Spleen (tissue), 11 donors: ENCODE data around the gene TMEFF1. TPM values are rescaled to one million over a fixed set of nuclear protein-coding genes. Genes with fewer than 3 reads are reported as not detected.
A peak's percentile ranks its signal among the peaks of the same experiment; 100 is the strongest.

ENCODE experiments used
- DNase-seq: peaks from one replicate; pipeline ENCODE4 v3.0.0-alpha.2; 2020
- H3K27ac ChIP-seq, 8 donors: fragments of 200-600 bp; sonication (generic) in 7 of 8; 1 replicate in 4 of 8; 2 replicates in 4 of 8; pipeline versions ENCODE4 v1.5.0 to v1.8.0; 2016 to 2021; ENCODE audit warnings: inconsistent platforms in 4 of 8, mild to moderate bottlenecking in 4 of 8, moderate library complexity in 1 of 8
- H3K27me3 ChIP-seq, 7 donors: fragments of 200-600 bp; sonication (generic) in 6 of 7; replicated peaks in 1 of 7; 1 replicate in 4 of 7; 2 replicates in 3 of 7; pipeline versions ENCODE4 v1.5.0 to v1.8.0; 2016 to 2021; ENCODE audit warnings: inconsistent platforms in 3 of 7, mild to moderate bottlenecking in 1 of 7
- H3K36me3 ChIP-seq, 6 donors: fragments of 200-600 bp; sonication (generic) in 5 of 6; 1 replicate in 4 of 6; 2 replicates in 2 of 6; pipeline versions ENCODE4 v1.5.0 to v1.8.0; 2016 to 2021; ENCODE audit warnings: inconsistent platforms in 2 of 6
- H3K4me1 ChIP-seq, 6 donors: fragments of 200-600 bp; sonication (generic) in 5 of 6; 1 replicate in 3 of 6; 2 replicates in 3 of 6; pipeline versions ENCODE4 v1.5.0 to v1.8.0; 2016 to 2021; ENCODE audit warnings: inconsistent platforms in 3 of 6
- H3K4me3 ChIP-seq, 8 donors: fragments of 200-600 bp; sonication (generic) in 7 of 8; 1 replicate in 4 of 8; 2 replicates in 4 of 8; pipeline versions ENCODE4 v1.5.0 to v1.8.0; 2016 to 2021; ENCODE audit warnings: inconsistent platforms in 4 of 8, mild to moderate bottlenecking in 4 of 8, moderate library complexity in 2 of 8
- H3K9me3 ChIP-seq, 8 donors: fragments of 200-600 bp; sonication (generic) in 7 of 8; 1 replicate in 4 of 8; 2 replicates in 4 of 8; pipeline versions ENCODE4 v1.5.0 to v1.8.0; 2016 to 2021; ENCODE audit warnings: inconsistent platforms in 4 of 8
- POLR2A ChIP-seq, 3 donors: fragments of 450-650 bp; IDR thresholded peaks; one replicate each; pipeline ENCODE4 v1.5.1; 2017; ENCODE audit warnings: antibody characterized with exemption in 3 of 3, mild to moderate bottlenecking in 1 of 3
- POLR2AphosphoS5 ChIP-seq, 3 donors: sonication (generic); formaldehyde crosslinking; IDR thresholded peaks; one replicate each; pipeline ENCODE4 v1.5.1; 2017; ENCODE audit warnings: antibody characterized with exemption in 3 of 3
- WGBS, 5 donors: extraction: QIAGEN DNeasy Blood & Tissue Kit in 3 of 5; methylation state at CpG; one replicate each; pipeline versions ENCODE4 v1.1.5 to v1.1.7; 2013 to 2018; 5-methylcytosine and 5-hydroxymethylcytosine counted together
- intact Hi-C: fragments of 100-400 bp; cut with DNase I; formaldehyde crosslinking; loops from one replicate; pipeline ENCODE4 v1.15.0; 2023; ENCODE audit warnings: low total_unique reads
- polyA plus RNA-seq, 3 donors: library from polyadenylated mRNA; stranded (reverse); fragments of 200-250 nt; gene quantifications; one replicate each; pipeline ENCODE4 v1.2.1, GENCODE V29; 2013
- total RNA-seq, 7 donors: library from RNA; depleted of rRNA in 3 of 7; stranded (reverse); fragments of >200 nt in 3 of 7; fragmentation: NEBNext Ultra II Directional in 4 of 7; extraction: Animal tissue kit (Norgen Biotek cat#: 25700) in 4 of 7; gene quantifications; one replicate each; pipeline versions ENCODE4 v1.1.0 to v1.2.1, GENCODE V29; 2016 to 2021
- TF ChIP-seq, protein P1 (sequence below), 11 experiments: fragments of 200-600 bp in 7 of 11; fragments of 450-650 bp in 4 of 11; sonication (generic) in 4 of 11; IDR thresholded peaks in 8 of 11; conservative IDR thresholded peaks in 3 of 11; 1 replicate in 7 of 11; 2 replicates in 4 of 11; pipeline versions ENCODE4 v1.4.0 to v1.8.0; 2016 to 2021; ENCODE audit warnings: antibody characterized with exemption in 11 of 11, inconsistent platforms in 4 of 11, mild to moderate bottlenecking in 1 of 11
- donor health status: healthy with polysubstance abuse.
- donor health status: DM: no; HTN: no; CAD: no; lungs with moderate emphysema.
- donor health status: DM: no; HTN: no; CAD: no.
- donor health status: Bipolar disorder and iron deficiency.
- donor health status: healthy.
- donor health status: DM: no; HTN: no; CAD: no.
- donor health status: DM: yes; HTN: yes; CAD: no.

Gene TMEFF1
- total and polyA plus RNA-seq, 10 donors, result 0.03 to 0.13 (median 0.05) TPM; not detected in 7

- Histone ChIP-seq H3K9me3 (no peaks in the 10 kb centered on the region), H3K36me3 (no peaks in the 10 kb centered on the region), H3K27ac (no peak overlapping the region), H3K4me1 (peaks cover 0 to 7% (median 3%) of the 10 kb centered on the region in 6 donors), H3K4me3 (no peak overlapping the region), H3K27me3 (peaks cover 0 to 21% (median 6%) of the 10 kb centered on the region in 7 donors)
- WGBS, 5 donors, result 76 to 97% (median 94%) methylated on average over 6 of the region's 6 CpGs
- intact Hi-C loops, result no loop called here
- TF ChIP-seq POLR2A (IDR thresholded peaks at IDR 0.05) (no peak), POLR2AphosphoS5 (IDR thresholded peaks at IDR 0.05) (no peak)
- TF ChIP-seq, protein P1, sequence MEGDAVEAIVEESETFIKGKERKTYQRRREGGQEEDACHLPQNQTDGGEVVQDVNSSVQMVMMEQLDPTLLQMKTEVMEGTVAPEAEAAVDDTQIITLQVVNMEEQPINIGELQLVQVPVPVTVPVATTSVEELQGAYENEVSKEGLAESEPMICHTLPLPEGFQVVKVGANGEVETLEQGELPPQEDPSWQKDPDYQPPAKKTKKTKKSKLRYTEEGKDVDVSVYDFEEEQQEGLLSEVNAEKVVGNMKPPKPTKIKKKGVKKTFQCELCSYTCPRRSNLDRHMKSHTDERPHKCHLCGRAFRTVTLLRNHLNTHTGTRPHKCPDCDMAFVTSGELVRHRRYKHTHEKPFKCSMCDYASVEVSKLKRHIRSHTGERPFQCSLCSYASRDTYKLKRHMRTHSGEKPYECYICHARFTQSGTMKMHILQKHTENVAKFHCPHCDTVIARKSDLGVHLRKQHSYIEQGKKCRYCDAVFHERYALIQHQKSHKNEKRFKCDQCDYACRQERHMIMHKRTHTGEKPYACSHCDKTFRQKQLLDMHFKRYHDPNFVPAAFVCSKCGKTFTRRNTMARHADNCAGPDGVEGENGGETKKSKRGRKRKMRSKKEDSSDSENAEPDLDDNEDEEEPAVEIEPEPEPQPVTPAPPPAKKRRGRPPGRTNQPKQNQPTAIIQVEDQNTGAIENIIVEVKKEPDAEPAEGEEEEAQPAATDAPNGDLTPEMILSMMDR (IDR thresholded peaks at IDR 0.05 in 8 of 11, conservative IDR thresholded peaks at IDR 0.05 in 3 of 11), result no peak
- DNase-seq, result no peak
Measured at GRCh38 chr9:100468041-100468440, 4.9 kb upstream of the TMEFF1 start.

GRCh38 chr9:100472268-100472667 lies 681 bp upstream of the TMEFF1 start:
- Histone ChIP-seq H3K4me3 (peak overlapping the region in 2 of 8 donors; percentile 59 to 78), H3K36me3 (no peaks in the 10 kb centered on the region), H3K9me3 (no peaks in the 10 kb centered on the region), H3K4me1 (peaks cover 0 to 20% (median 14%) of the 10 kb centered on the region in 6 donors), H3K27ac (no peak overlapping the region), H3K27me3 (peaks cover 0 to 43% (median 23%) of the 10 kb centered on the region in 7 donors)
- WGBS, 5 donors, result 36 to 51% (median 50%) methylated on average over 3 of the region's 3 CpGs
- DNase-seq, result no peak
- TF ChIP-seq POLR2A (IDR thresholded peaks at IDR 0.05) (no peak), POLR2AphosphoS5 (IDR thresholded peaks at IDR 0.05) (no peak)
- TF ChIP-seq, protein P1 (IDR thresholded peaks at IDR 0.05 in 8 of 11, conservative IDR thresholded peaks at IDR 0.05 in 3 of 11), result no peak
- intact Hi-C loops, result no loop called here

- H3K27me3 ChIP-seq, result peaks cover 0 to 43% (median 23%) of the 10 kb centered on the region in 7 donors
- TF ChIP-seq POLR2A (IDR thresholded peaks at IDR 0.05), result no peak
- no peak for TF ChIP-seq POLR2AphosphoS5 (IDR thresholded peaks at IDR 0.05)
- TF ChIP-seq, protein P1 (IDR thresholded peaks at IDR 0.05 in 8 of 11, conservative IDR thresholded peaks at IDR 0.05 in 3 of 11), result no peak
- 0 to 1% (median 1%) methylated on average over 9 to 108 of the region's 108 CpGs for WGBS, 5 donors
- peaks cover 0 to 20% (median 14%) of the 10 kb centered on the region in 6 donors for H3K4me1 ChIP-seq
- H3K36me3 ChIP-seq, result no peaks in the 10 kb centered on the region
- intact Hi-C loops, result no loop called here
- no peak overlapping the region for H3K27ac ChIP-seq
- peak; percentile 78 for DNase-seq
- H3K4me3 ChIP-seq, result peak overlapping the region; percentile 19 to 78 (median 52)
- H3K9me3 ChIP-seq, result no peaks in the 10 kb centered on the region
Measured at GRCh38 chr9:100473276-100474081, 530 bp downstream of the TMEFF1 start.
